GM13976 (cell line): Measurements from ENCODE around the gene FNBP1.

Source experiments
- DNase-seq: peaks from one replicate; pipeline ENCODE4 v3.0.0; 2012; ENCODE audit warnings: low spot score
- CTCF ChIP-seq: IDR thresholded peaks from 2 replicates; pipeline ENCODE4 v1.5.1; 2012; ENCODE audit warnings: borderline replicate concordance, mild to moderate bottlenecking; ENCODE audit not compliant: insufficient read depth; ENCODE audit errors: extremely low read depth, missing control alignments, control extremely low read depth
- in situ Hi-C: fragments of 300-500 bp; cut with MboI; formaldehyde crosslinking; loops from one replicate; pipeline ENCODE4 v1.12.0; 2022; ENCODE audit warnings: low sequenced_read_pairs, mixed read lengths, inconsistent platforms; ENCODE audit not compliant: unreplicated experiment

The FNBP1 gene

GRCh38 chr9:129933185-129934040 lies 109.6 kb downstream of the FNBP1 start:
- in situ Hi-C loops: no loop called here
- DNase-seq: no peak
- TF ChIP-seq CTCF: no peak

GRCh38 chr9:129932303-129933151 lies 110.5 kb downstream of the FNBP1 start:
- peak; percentile 51 for DNase-seq
- in situ Hi-C loops: no loop called here
- no peak for TF ChIP-seq CTCF

- in situ Hi-C loops: no loop called here
- no peak for TF ChIP-seq CTCF
- no peak for DNase-seq
Observed at GRCh38 chr9:129930743-129931142, 112.2 kb downstream of the FNBP1 start.

- DNase-seq: no peak
- in situ Hi-C loops: no loop called here
- no peak for TF ChIP-seq CTCF
Observed at GRCh38 chr9:129929496-129930125, 113.4 kb downstream of the FNBP1 start.

GRCh38 chr9:129923589-129923988 lies 119.4 kb downstream of the FNBP1 start:
- DNase-seq: no peak
- in situ Hi-C loops: no loop called here
- TF ChIP-seq CTCF: no peak

- in situ Hi-C loops: no loop called here
- DNase-seq: no peak
- TF ChIP-seq CTCF: no peak
Observed at GRCh38 chr9:129921905-129922304, 121.1 kb downstream of the FNBP1 start.
